Measurements from ENCODE around the gene TSEN2. TPM values are rescaled to one million over a fixed set of nuclear protein-coding genes. Genes with fewer than 3 reads are reported as not detected.

Gene TSEN2
- total RNA-seq, 2 donors from 2014 or later: 13.7 to 21.1 TPM

GRCh38 chr3:12483872-12484197, 445 bp upstream of the TSEN2 start:
- Histone ChIP-seq H3K27me3 (no peaks in the 10 kb centered on the region), H3K36me3 (no peaks in the 10 kb centered on the region), H3K4me3 (peak overlapping the region; percentile 72), H3K9me3 (no peaks in the 10 kb centered on the region), H3K4me1 (peaks cover 19% of the 10 kb centered on the region), H3K27ac (peak overlapping the region; percentile 75), H3K9ac (ENCODE audit: low read depth in 2 of 2, low read length in 2 of 2) (peak overlapping the region; percentile 48 to 77)
- intact Hi-C loops (cut with DNase I): loop anchor here (5.0 to 10.0 kb wide), 2 partner anchors 309 to 347 kb away; no protein-coding TSS in a partner anchor
- no peak for TF ChIP-seq CTCF (IDR thresholded peaks at IDR 0.05)
- no peak for DNase-seq

GRCh38 chr3:12484983-12485327, 675 bp downstream of the TSEN2 start:
- intact Hi-C loops (cut with DNase I): loop anchor here (5.0 to 10.0 kb wide), 2 partner anchors 310 to 348 kb away; no protein-coding TSS in a partner anchor
- no peaks in the 10 kb centered on the region for H3K36me3 ChIP-seq
- H3K4me3 ChIP-seq: peak overlapping the region; percentile 72
- no peaks in the 10 kb centered on the region for H3K27me3 ChIP-seq
- no peak for TF ChIP-seq CTCF (IDR thresholded peaks at IDR 0.05)
- no peaks in the 10 kb centered on the region for H3K9me3 ChIP-seq
- peak overlapping the region; percentile 67 to 77 for H3K9ac ChIP-seq (ENCODE audit: low read depth in 2 of 2, low read length in 2 of 2)
- no peak for DNase-seq
- H3K27ac ChIP-seq: peak overlapping the region; percentile 75
- peaks cover 23% of the 10 kb centered on the region for H3K4me1 ChIP-seq

GRCh38 chr3:12486001-12486400, 1.7 kb downstream of the TSEN2 start:
- peaks cover 23% of the 10 kb centered on the region for H3K4me1 ChIP-seq
- no peak for TF ChIP-seq CTCF (IDR thresholded peaks at IDR 0.05)
- H3K9me3 ChIP-seq: no peaks in the 10 kb centered on the region
- H3K36me3 ChIP-seq: no peaks in the 10 kb centered on the region
- no peaks in the 10 kb centered on the region for H3K27me3 ChIP-seq
- H3K27ac ChIP-seq: no peak overlapping the region
- no peak overlapping the region for H3K9ac ChIP-seq (ENCODE audit: low read depth in 2 of 2, low read length in 2 of 2)
- no peak for DNase-seq
- intact Hi-C loops (cut with DNase I): loop anchor here (10.0 kb wide), 1 partner anchor 311 kb away; no protein-coding TSS in a partner anchor
- no peak overlapping the region for H3K4me3 ChIP-seq

- intact Hi-C loops (cut with DNase I): loop anchor here (10.0 kb wide), 1 partner anchor 312 kb away; no protein-coding TSS in a partner anchor
- Histone ChIP-seq H3K36me3 (no peaks in the 10 kb centered on the region), H3K4me1 (peaks cover 23% of the 10 kb centered on the region), H3K27me3 (no peaks in the 10 kb centered on the region), H3K4me3 (no peak overlapping the region), H3K9ac (ENCODE audit: low read depth in 2 of 2, low read length in 2 of 2) (no peak overlapping the region), H3K9me3 (no peaks in the 10 kb centered on the region), H3K27ac (no peak overlapping the region)
- no peak for TF ChIP-seq CTCF (IDR thresholded peaks at IDR 0.05)
- DNase-seq: no peak
These were observed 2.6 kb downstream of the TSEN2 start for GRCh38 chr3:12486916-12487315.

GRCh38 chr3:12487336-12487735, 3.1 kb downstream of the TSEN2 start:
- Histone ChIP-seq H3K27me3 (no peaks in the 10 kb centered on the region), H3K9me3 (no peaks in the 10 kb centered on the region), H3K4me3 (no peak overlapping the region), H3K4me1 (peaks cover 23% of the 10 kb centered on the region), H3K9ac (ENCODE audit: low read depth in 2 of 2, low read length in 2 of 2) (no peak overlapping the region), H3K27ac (no peak overlapping the region), H3K36me3 (no peaks in the 10 kb centered on the region)
- no peak for TF ChIP-seq CTCF (IDR thresholded peaks at IDR 0.05)
- intact Hi-C loops (cut with DNase I): loop anchor here (10.0 kb wide), 1 partner anchor 313 kb away; no protein-coding TSS in a partner anchor
- DNase-seq: no peak
